SHP77 (cell line): ENCODE data around the gene NR1I2.

Experiments
- DNase-seq, 2 experiments: peaks; one replicate each; lab custom pipeline; 2025; lab: John Stamatoyannopoulos, UW

NR1I2 gene

DNA sequence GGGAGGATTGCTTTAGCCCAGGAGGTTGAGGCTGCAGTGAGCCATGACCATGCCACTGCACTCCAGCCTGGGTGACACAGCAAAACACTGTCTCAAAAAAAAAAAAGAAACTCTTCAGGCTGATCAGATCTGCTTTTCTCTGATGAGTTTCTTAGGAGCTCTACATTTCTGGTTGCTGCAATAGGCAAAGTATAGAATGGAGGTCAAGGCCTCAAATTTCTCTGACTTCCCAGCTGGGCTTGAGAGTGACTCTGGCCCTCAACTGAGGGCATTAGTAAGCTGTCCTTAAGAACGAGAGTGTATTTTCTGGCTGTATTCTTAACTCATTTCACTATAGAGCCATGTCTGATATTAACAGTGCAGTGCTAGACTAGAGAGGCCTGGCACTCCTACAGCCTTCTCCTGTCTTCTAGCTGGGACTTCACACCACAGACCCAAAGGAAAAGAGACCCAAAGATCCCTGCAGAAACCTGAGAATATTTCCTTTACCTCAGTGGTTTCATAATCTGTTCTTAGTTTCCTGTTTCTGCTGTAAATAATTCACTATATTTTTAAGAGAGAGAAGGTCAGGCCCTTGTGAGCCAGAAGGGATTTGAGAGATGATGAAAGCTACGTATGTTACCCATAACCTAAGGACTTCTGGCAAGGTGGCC lies 2.0 kb upstream of the NR1I2 start:
- no peak for DNase-seq

DNA sequence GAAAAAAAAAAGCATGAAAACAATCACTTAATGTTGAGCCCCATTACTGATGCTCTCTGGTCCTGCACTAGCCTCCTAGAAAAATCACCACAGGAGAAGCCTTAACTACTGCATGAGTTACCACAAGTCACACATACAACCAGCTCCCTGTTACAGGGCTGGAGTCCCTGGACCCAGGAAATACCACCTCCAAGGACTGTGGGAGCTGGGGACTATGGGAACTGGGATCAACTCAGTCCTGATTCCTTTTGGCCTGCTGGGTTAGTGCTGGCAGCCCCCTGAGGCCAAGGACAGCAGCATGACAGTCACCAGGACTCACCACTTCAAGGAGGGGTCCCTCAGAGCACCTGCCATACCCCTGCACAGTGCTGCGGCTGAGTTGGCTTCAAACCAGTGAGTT lies 559 bp downstream of the NR1I2 start:
- no peak for DNase-seq

DNA sequence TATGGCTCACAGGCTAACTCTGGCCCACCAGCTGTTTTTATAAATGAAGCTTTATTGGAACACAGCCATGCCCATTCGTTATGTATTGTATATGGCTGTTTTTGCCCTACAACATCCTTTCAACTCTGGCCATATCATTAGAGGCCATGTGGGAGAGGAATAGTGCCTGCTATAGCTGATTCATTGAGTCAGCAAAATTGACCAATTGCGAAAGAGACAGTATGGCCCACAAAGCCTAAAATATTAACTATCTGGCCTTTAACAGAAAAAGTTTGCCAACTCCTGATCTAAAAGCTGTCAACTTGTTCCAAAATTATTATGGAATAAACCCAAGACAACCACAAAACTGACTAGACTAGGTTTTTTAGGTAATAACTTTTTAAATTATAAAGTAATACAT lies 1.4 kb downstream of the NR1I2 start:
- no peak for DNase-seq

DNA sequence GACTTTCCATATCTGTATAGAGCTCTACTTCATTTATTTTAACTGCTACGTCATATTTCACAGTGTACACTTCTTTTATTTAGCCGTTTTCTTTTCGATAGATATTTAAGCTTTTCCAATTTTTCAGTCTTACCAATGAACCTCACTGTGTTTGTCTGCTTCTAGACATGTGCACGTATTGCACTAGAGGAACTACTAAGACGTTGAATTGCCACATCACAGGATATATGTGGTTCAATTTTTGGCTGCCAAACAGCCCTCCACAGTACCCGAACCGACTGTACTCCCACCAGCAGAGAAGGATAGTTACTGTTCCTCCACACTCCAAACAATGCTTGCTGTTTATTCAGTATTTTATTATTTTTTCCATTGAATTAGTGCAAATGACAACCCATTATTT lies 2.0 kb downstream of the NR1I2 start:
- no peak for DNase-seq

DNA sequence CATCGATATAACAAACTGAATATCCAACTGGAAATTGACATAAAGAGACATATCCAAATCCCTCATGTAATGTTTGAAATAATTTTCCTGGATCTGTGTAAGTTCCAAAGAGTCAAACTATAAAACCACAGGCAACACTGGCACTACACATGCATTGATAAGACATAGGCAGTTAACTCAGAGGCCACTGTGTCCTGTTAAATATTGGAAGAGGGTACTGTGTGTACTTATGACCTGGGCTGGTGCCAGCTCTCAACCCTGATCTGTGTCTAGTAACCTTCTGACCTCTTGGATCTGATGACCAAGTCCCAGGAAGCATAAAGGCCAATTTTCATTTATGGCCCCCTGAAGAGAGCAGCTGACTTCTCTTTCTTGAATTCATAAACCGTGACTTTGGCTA lies 4.5 kb downstream of the NR1I2 start:
- DNase-seq: no peak

GRCh38 chr3:119790369-119790768 lies 8.5 kb downstream of the NR1I2 start:
- no peak for DNase-seq

- DNase-seq: no peak
Measured at GRCh38 chr3:119792270-119792669, 10.4 kb downstream of the NR1I2 start.

- no peak for DNase-seq
Measured at GRCh38 chr3:119794401-119794800, 12.5 kb downstream of the NR1I2 start.

GRCh38 chr3:119794971-119795612 lies 13.2 kb downstream of the NR1I2 start:
- DNase-seq: no peak

DNA sequence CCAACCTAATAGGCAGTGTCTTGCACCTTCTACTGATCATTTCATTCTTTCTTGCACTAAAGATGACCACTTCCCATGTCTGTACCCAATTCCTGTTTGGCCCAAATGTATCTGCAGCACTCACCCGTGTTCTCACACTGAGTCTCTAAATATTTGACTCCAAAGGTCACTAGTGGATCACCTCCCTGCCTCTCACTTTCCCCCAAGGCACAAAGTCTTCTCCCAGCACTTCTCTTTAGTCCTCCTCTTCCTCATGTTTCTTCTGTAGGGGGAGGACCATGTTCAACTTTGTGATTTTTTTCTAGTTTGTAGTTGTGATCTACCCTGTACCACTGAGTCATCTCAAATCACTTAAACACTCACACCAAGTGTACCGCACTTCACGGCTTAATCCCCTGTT lies 13.9 kb downstream of the NR1I2 start:
- no peak for DNase-seq

DNA sequence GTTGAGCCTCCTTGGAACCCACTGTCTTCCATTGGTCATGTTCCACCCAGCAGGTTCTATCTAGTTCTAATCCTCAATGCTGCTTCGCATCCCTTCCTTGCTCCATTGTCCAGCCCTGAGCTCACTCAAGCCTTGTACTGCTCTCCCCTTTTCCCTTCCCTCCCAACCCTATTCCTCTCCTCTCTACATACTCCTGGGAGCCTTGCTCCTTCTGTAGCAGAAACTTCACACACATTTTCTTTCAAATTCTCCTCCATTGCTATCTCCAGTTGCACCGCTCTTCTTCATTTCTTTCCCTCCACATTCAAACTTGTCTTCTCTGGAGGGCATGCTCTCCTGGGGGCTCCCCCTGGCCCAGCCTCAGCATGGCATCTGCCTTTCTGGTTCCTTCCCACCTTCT lies 14.5 kb downstream of the NR1I2 start:
- DNase-seq: no peak

- DNase-seq: no peak
Measured at GRCh38 chr3:119796785-119797184, 14.9 kb downstream of the NR1I2 start.

GRCh38 chr3:119800844-119801243 lies 18.9 kb downstream of the NR1I2 start:
- no peak for DNase-seq

- DNase-seq: no peak
Measured at GRCh38 chr3:119808244-119808643, 26.3 kb downstream of the NR1I2 start.

- no peak for DNase-seq
Measured at GRCh38 chr3:119808843-119809242, 26.9 kb downstream of the NR1I2 start.

GRCh38 chr3:119809249-119810017 lies 27.5 kb downstream of the NR1I2 start:
- no peak for DNase-seq

DNA sequence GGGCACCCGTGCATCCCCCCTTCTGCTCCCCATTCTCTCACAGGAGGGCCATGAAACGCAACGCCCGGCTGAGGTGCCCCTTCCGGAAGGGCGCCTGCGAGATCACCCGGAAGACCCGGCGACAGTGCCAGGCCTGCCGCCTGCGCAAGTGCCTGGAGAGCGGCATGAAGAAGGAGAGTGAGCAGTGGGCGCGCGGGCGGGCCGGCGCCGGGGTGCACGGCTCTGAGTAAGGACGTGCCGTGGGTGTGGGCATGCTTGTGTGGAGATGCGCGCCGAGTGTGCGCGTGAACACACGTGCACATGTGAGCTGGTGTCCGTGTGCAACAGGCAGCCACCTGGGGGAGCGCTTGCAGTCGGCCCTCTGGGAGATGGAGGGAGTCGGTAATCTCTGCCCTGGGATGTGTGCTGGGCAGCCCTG lies 28.1 kb downstream of the NR1I2 start:
- DNase-seq: no peak

- no peak for DNase-seq
Measured at GRCh38 chr3:119812491-119813058, 30.7 kb downstream of the NR1I2 start.

DNA sequence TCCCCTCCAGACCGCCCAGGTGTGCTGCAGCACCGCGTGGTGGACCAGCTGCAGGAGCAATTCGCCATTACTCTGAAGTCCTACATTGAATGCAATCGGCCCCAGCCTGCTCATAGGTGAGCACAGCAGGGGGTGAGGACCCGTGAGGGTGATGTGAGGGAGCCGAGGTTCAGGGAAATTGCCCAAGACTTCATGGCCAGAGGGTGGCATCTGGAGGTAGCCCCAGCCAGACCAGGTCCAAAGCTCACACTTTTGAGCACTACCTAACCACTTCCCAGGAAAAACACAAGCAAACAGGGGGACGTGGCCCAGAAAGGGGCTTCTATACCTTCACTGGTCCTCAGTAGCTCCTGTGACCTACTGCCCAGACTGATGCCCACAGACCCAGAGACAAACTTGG lies 33.8 kb downstream of the NR1I2 start:
- DNase-seq: no peak

- DNase-seq: no peak
Measured at GRCh38 chr3:119817071-119817470, 35.2 kb downstream of the NR1I2 start.

- DNase-seq: no peak
Measured at GRCh38 chr3:119817583-119818363, 35.9 kb downstream of the NR1I2 start.

- DNase-seq: no peak
Measured at GRCh38 chr3:119818937-119819336, 37.0 kb downstream of the NR1I2 start.
